HepG2 (cell line): Measurements from ENCODE around the gene BBS12. TPM values are rescaled to one million over a fixed set of nuclear protein-coding genes. Genes with fewer than 3 reads are reported as not detected.

ENCODE experiments used
- ATAC-seq: fragments of 200-7000 bp; cut with Tn5 transposase; 3 replicates; pipeline ENCODE4 v1.9.1; 2020; ENCODE audit warnings: mild to moderate bottlenecking, moderate library complexity
- BruUV-seq: library from RNA; stranded (reverse); fragments of 400-500 nt; replicated peaks from 2 replicates; lab custom pipeline; 2021; lab: Mats Ljungman, UMichigan
- CTCF ChIA-PET: fragments of 300-600 bp; formaldehyde crosslinking; extraction: SDS; loops from one replicate; lab custom pipeline; 2021; ENCODE audit warnings: low total read pairs, inconsistent platforms, low intra/inter-chr PET ratio; lab: Yijun Ruan, JAX
- POLR2A ChIA-PET: fragments of 350-600 bp; sonication (Branson Sonifier 250); formaldehyde crosslinking; loops from one replicate; lab custom pipeline; 2020; ENCODE audit warnings: antibody characterized with exemption, inconsistent platforms; lab: Yijun Ruan, JAX
- DNase-seq: peaks from one replicate; pipeline ENCODE4 v3.0.0-alpha.2; 2015; ENCODE audit warnings: low spot score
- FAIRE-seq: peaks from 3 replicates; lab custom pipeline; 2011; peaks lifted over from hg19 to GRCh38; lab: Jason Lieb, UNC
- H2AFZ ChIP-seq: one replicate; pipeline ENCODE4 v1.6.1; 2011; ENCODE audit warnings: low read length, inconsistent platforms
- H3K27ac ChIP-seq: fragments of 300-600 bp; 3 replicates; pipeline ENCODE4 v1.8.0; 2011; ENCODE audit warnings: mixed run types, mild to moderate bottlenecking, mixed read lengths, low read length, inconsistent platforms; ENCODE audit not compliant: insufficient read depth; ENCODE audit errors: extremely low read length
- H3K27me3 ChIP-seq, 2 experiments: fragments of 200-600 bp in 1 of 2; 2 replicates in 1 of 2; 3 replicates in 1 of 2; pipeline versions ENCODE4 v1.6.0 to v1.8.0; 2011; ENCODE audit warnings: low read length in 2 of 2, mild to moderate bottlenecking in 2 of 2, moderate library complexity in 2 of 2, inconsistent platforms in 1 of 2; ENCODE audit not compliant: insufficient read depth in 2 of 2, control insufficient read depth in 1 of 2
- H3K36me3 ChIP-seq, 2 experiments: fragments of 200-600 bp in 1 of 2; replicated peaks in 1 of 2; 2 replicates in 1 of 2; 3 replicates in 1 of 2; pipeline versions ENCODE4 v1.5.1 to v1.8.0; 2011; ENCODE audit warnings: low read length in 2 of 2, inconsistent platforms in 1 of 2; ENCODE audit not compliant: insufficient read depth in 2 of 2, control insufficient read depth in 1 of 2
- H3K4me1 ChIP-seq: 2 replicates; pipeline ENCODE4 v1.5.1; 2012; ENCODE audit warnings: low read length, inconsistent platforms; ENCODE audit not compliant: insufficient read depth
- H3K4me2 ChIP-seq: 2 replicates; pipeline ENCODE4 v1.6.0; 2011; ENCODE audit warnings: low read depth, low read length, inconsistent platforms
- H3K4me3 ChIP-seq, 3 experiments: fragments of 200-600 bp in 1 of 3; sonication (generic), shearing (Covaris generic) in 1 of 3; replicated peaks in 1 of 3; 2 replicates each; pipeline ENCODE4 v1.5.1; 2011 to 2016; ENCODE audit warnings: low read length in 3 of 3, inconsistent platforms in 2 of 3, low read depth in 2 of 3, mild to moderate bottlenecking in 2 of 3, control low read depth in 1 of 3, mixed read lengths in 1 of 3; ENCODE audit not compliant: insufficient read depth in 1 of 3
- H3K79me2 ChIP-seq: one replicate; pipeline ENCODE4 v1.6.1; 2011; ENCODE audit warnings: low read length, inconsistent platforms; ENCODE audit not compliant: insufficient read depth
- H3K9ac ChIP-seq: 2 replicates; pipeline ENCODE4 v1.6.0; 2011; ENCODE audit warnings: mild to moderate bottlenecking, low read depth, low read length, inconsistent platforms; ENCODE audit not compliant: insufficient read depth
- H3K9me3 ChIP-seq: 2 replicates; pipeline ENCODE4 v1.5.1; 2012; ENCODE audit warnings: mild to moderate bottlenecking, low read length
- H4K20me1 ChIP-seq: 2 replicates; pipeline ENCODE4 v1.6.0; 2011; ENCODE audit warnings: inconsistent platforms, mild to moderate bottlenecking, low read length, moderate library complexity; ENCODE audit not compliant: insufficient read depth
- AHDC1 ChIP-seq: sonication (generic); formaldehyde crosslinking; IDR thresholded peaks from 2 replicates; pipeline ENCODE4 v1.5.1; 2020; ENCODE audit warnings: mild to moderate bottlenecking, missing genetic modification reagents, borderline replicate concordance
- KLF15 ChIP-seq: sonication (generic); formaldehyde crosslinking; IDR thresholded peaks from 2 replicates; pipeline ENCODE4 v1.8.1; 2023; ENCODE audit warnings: borderline replicate concordance, mild to moderate bottlenecking, inconsistent platforms, missing genetic modification reagents, mixed read lengths
- NR3C1 ChIP-seq: sonication (generic); formaldehyde crosslinking; IDR thresholded peaks from 2 replicates; pipeline ENCODE4 v1.4.0; 2020; ENCODE audit warnings: missing genetic modification reagents
- WGBS: methylation state at CpG from one replicate; pipeline ENCODE4 v1.1.6; 2017; ENCODE audit warnings: low lambda C conversion rate; 5-methylcytosine and 5-hydroxymethylcytosine counted together
- in situ Hi-C: cut with HindIII; loops from 2 replicates; pipeline ENCODE4 v1.10.0; 2017; ENCODE audit warnings: low pct_unique_long_range_greater_than_20kb; ENCODE audit not compliant: extremely low pct_ligation_motif_present
- intact Hi-C: fragments of 100-400 bp; cut with micrococcal nuclease; formaldehyde crosslinking; loops from one replicate; pipeline ENCODE4 v1.10.0; 2022; ENCODE audit not compliant: unreplicated experiment
- polyA plus RNA-seq, 8 experiments: library from polyadenylated mRNA; depleted of rRNA in 3 of 8; stranded (reverse) in 7 of 8; unstranded in 1 of 8; fragments of >200 nt; fragmentation: Illumina TruSeq in 4 of 8; extraction: Trizol in 4 of 8; gene quantifications; 2 replicates each; pipeline versions ENCODE4 v1.2.1 to v1.2.3, GENCODE V29; 2011 to 2016; ENCODE audit warnings: low read depth in 4 of 8, missing spikeins in 1 of 8, mixed read lengths in 1 of 8; ENCODE audit not compliant: insufficient read depth in 1 of 8
- total RNA-seq, 5 experiments: library from RNA; depleted of rRNA; stranded (reverse); fragments of >200 nt; fragmentation: Illumina TruSeq; extraction: Trizol; gene quantifications; 2 replicates each; pipeline ENCODE4 v1.2.3, GENCODE V29; 2016; ENCODE audit warnings: low read depth in 1 of 5

The BBS12 gene
- total and polyA plus RNA-seq, 2 of the 13 experiments (the other 11 are each of a cell fraction or from before 2014, with no cell fraction given): 0.32 to 1.7 TPM

GRCh38 chr4:122762520-122762919 is 30.0 kb downstream of the BBS12 start (continued):
- TF ChIP-seq AHDC1 (peak; percentile 39; the same call in 1 of the 2 replicates), KLF15 (CRISPR knock-in tag) (no peak)

GRCh38 chr4:122762966-122763716 is 30.6 kb downstream of the BBS12 start:
- Histone ChIP-seq H3K9me3 (no peaks in the 10 kb centered on the region), H2AFZ (peak overlapping the region; percentile 54), H3K9ac (no peak overlapping the region), H3K27me3 (no peaks in the 10 kb centered on the region), H3K4me3 (no peak overlapping the region), H3K27ac (no peak overlapping the region), H4K20me1 (no peaks in the 10 kb centered on the region), H3K4me2 (no peak overlapping the region), H3K79me2 (no peaks in the 10 kb centered on the region), H3K36me3 (no peaks in the 10 kb centered on the region), H3K4me1 (peaks cover 59% of the 10 kb centered on the region)
- no TSS peak for BruUV-seq
- in situ Hi-C loops: loop anchor here (25.0 kb wide), 1 partner anchor 1349 kb away; no protein-coding TSS in a partner anchor
- POLR2A ChIA-PET: no interaction called here
- no peak for FAIRE-seq
- intact Hi-C loops: loop anchor here (10.0 kb wide), 1 partner anchor 302 kb away; no protein-coding TSS in a partner anchor
- WGBS: 98% methylated on average over 14 of the region's 14 CpGs
- no peak for ATAC-seq
- CTCF ChIA-PET: no interaction called here
- TF ChIP-seq KLF15 (CRISPR knock-in tag) (no peak), NR3C1 (CRISPR knock-in tag) (no peak)
- no peak for DNase-seq
